ENCODE measurements around the gene RBM19. TPM values are rescaled to one million over a fixed set of nuclear protein-coding genes. Genes with fewer than 3 reads are reported as not detected.

RBM19 gene
- total RNA-seq, 1 donor from 2014 or later = 36.4 TPM

- Histone ChIP-seq H3K36me3 (peaks cover 20% of the 10 kb centered on the region), H3K9me3 (no peaks in the 10 kb centered on the region), H3K4me1 (no peaks in the 10 kb centered on the region), H3K27ac (no peak overlapping the region), H3K27me3 (no peaks in the 10 kb centered on the region), H3K4me3 (no peak overlapping the region)
- DNase-seq (no peak), ATAC-seq (no peak)
- no peak for TF ChIP-seq CTCF (IDR thresholded peaks at IDR 0.05)
- intact Hi-C loops (cut with DNase I) = no loop called here
These were observed 145.8 kb downstream of the RBM19 start for GRCh38 chr12:113820309-113820708.

DNA sequence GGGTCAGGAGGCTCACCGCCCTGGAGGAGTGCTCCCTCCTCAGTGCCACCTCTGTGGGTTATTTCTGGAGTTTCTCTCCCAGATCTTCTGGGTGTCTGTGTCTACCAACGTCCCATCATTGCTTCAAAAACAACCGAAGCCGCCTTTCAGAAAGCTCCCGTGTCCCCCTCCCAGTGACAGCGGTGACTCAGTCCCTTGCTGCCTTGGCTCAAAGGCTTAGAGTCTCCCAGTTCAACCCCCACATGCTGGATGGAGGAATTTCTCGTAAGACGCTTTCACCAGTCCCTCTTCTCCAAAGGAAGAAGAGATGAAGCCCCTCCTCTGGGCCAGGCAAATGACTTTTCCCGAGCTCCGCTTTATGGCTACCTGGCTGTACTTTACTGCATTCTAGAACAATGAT lies 146.6 kb downstream of the RBM19 start:
- ATAC-seq (no peak), DNase-seq (no peak)
- no peak overlapping the region for H3K4me3 ChIP-seq
- H3K27me3 ChIP-seq = no peaks in the 10 kb centered on the region
- intact Hi-C loops (cut with DNase I) = no loop called here
- no peaks in the 10 kb centered on the region for H3K9me3 ChIP-seq
- TF ChIP-seq CTCF (IDR thresholded peaks at IDR 0.05) = no peak
- H3K27ac ChIP-seq = no peak overlapping the region
- no peaks in the 10 kb centered on the region for H3K4me1 ChIP-seq
- H3K36me3 ChIP-seq = peaks cover 20% of the 10 kb centered on the region

DNA sequence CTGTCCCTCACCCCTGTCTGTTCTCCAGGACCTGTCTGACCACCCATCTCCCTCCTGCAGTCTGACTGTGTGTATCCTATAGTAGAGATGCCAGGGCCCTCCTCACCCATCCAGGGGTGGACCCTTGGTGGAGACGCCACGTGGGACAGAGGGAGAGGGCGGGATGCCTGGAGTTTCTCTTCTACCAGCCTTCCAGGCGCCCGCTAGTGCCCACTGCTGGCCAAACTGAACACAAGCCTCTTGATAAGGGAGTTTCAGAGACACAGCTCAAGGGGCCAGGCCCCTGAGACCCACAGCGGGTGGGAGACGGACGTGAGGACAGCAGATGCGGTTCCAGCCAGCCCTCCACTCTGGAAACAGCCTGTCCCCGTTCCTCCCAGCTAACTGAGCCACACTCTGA lies 147.3 kb downstream of the RBM19 start:
- TF ChIP-seq CTCF (IDR thresholded peaks at IDR 0.05) = no peak
- Histone ChIP-seq H3K4me1 (no peaks in the 10 kb centered on the region), H3K9me3 (no peaks in the 10 kb centered on the region), H3K27ac (no peak overlapping the region), H3K27me3 (no peaks in the 10 kb centered on the region), H3K36me3 (peaks cover 20% of the 10 kb centered on the region), H3K4me3 (no peak overlapping the region)
- ATAC-seq (no peak), DNase-seq (no peak)
- intact Hi-C loops (cut with DNase I) = no loop called here

GRCh38 chr12:113818283-113818682 lies 147.8 kb downstream of the RBM19 start:
- no peaks in the 10 kb centered on the region for H3K9me3 ChIP-seq
- DNase-seq (no peak), ATAC-seq (no peak)
- no peaks in the 10 kb centered on the region for H3K4me1 ChIP-seq
- no peak overlapping the region for H3K27ac ChIP-seq
- H3K36me3 ChIP-seq = peaks cover 20% of the 10 kb centered on the region
- H3K27me3 ChIP-seq = no peaks in the 10 kb centered on the region
- intact Hi-C loops (cut with DNase I) = no loop called here
- no peak for TF ChIP-seq CTCF (IDR thresholded peaks at IDR 0.05)
- H3K4me3 ChIP-seq = no peak overlapping the region

- Histone ChIP-seq H3K4me3 (no peak overlapping the region), H3K9me3 (no peaks in the 10 kb centered on the region), H3K36me3 (peaks cover 9% of the 10 kb centered on the region), H3K27ac (no peak overlapping the region), H3K27me3 (no peaks in the 10 kb centered on the region), H3K4me1 (no peaks in the 10 kb centered on the region)
- ATAC-seq (no peak), DNase-seq (no peak)
- intact Hi-C loops (cut with DNase I) = no loop called here
- TF ChIP-seq CTCF (IDR thresholded peaks at IDR 0.05) = no peak
These were observed 149.3 kb downstream of the RBM19 start for GRCh38 chr12:113816866-113817265.

- no peak overlapping the region for H3K4me3 ChIP-seq
- intact Hi-C loops (cut with DNase I) = no loop called here
- ATAC-seq (no peak), DNase-seq (no peak)
- H3K4me1 ChIP-seq = no peaks in the 10 kb centered on the region
- no peaks in the 10 kb centered on the region for H3K36me3 ChIP-seq
- no peaks in the 10 kb centered on the region for H3K27me3 ChIP-seq
- H3K27ac ChIP-seq = no peak overlapping the region
- TF ChIP-seq CTCF (IDR thresholded peaks at IDR 0.05) = no peak
- H3K9me3 ChIP-seq = no peaks in the 10 kb centered on the region
These were observed 151.1 kb downstream of the RBM19 start for GRCh38 chr12:113815031-113815430.

All from upper lobe of right lung (tissue), 1 donor.